MM.1S (cell line): ENCODE results near the gene ENTPD5.

Source experiments
- EZH2 ChIP-seq: fragments of 300-600 bp; sonication (generic); optimal IDR thresholded peaks from 2 replicates; pipeline ENCODE3; 2017; ENCODE audit warnings: low read depth, mild to moderate bottlenecking, antibody characterized with exemption, low read length, mixed read lengths
- EZH2phosphoT487 ChIP-seq: fragments of 300-600 bp; sonication (generic); IDR thresholded peaks from 2 replicates; pipeline ENCODE4 v1.6.1; 2018; ENCODE audit warnings: antibody characterized with exemption, low read length
- TF ChIP-seq, protein P1 (sequence below): fragments of 300-600 bp; sonication (generic); IDR thresholded peaks from 2 replicates; pipeline ENCODE4 v1.5.1; 2016; ENCODE audit warnings: antibody characterized with exemption, low read length, mixed read lengths

DNA sequence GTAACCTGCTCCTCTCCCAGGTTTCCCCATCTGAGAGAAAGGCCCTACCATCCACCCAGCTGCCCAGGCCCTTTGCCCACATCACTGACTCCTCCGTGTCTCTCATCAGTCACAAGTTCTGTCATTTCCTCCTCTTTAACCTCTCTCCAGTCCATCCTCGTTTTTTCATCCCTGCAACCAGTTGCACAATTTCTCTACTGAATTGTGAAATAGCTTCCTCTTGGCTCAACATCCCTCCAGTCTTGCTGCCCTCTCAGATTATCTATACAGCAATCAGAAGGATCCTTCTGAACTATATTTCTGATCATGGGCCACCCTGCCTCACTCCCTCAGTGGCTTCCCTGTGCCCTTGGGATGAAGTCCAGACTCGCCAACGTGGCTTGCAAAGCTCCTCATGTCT lies 76.0 kb downstream of the ENTPD5 start:
- TF ChIP-seq EZH2phosphoT487 (no peak), EZH2 (no peak)
- TF ChIP-seq, protein P1, sequence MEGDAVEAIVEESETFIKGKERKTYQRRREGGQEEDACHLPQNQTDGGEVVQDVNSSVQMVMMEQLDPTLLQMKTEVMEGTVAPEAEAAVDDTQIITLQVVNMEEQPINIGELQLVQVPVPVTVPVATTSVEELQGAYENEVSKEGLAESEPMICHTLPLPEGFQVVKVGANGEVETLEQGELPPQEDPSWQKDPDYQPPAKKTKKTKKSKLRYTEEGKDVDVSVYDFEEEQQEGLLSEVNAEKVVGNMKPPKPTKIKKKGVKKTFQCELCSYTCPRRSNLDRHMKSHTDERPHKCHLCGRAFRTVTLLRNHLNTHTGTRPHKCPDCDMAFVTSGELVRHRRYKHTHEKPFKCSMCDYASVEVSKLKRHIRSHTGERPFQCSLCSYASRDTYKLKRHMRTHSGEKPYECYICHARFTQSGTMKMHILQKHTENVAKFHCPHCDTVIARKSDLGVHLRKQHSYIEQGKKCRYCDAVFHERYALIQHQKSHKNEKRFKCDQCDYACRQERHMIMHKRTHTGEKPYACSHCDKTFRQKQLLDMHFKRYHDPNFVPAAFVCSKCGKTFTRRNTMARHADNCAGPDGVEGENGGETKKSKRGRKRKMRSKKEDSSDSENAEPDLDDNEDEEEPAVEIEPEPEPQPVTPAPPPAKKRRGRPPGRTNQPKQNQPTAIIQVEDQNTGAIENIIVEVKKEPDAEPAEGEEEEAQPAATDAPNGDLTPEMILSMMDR: no peak
